HL-60/S4 treated with phorbol 12-myristate 13-acetate at 8.2 ng/mL for 4 days and 3 days (cell line): Measurements from ENCODE around the gene AHCY.

Source experiments
- in situ Hi-C: fragments of 300-500 bp; cut with MboI; formaldehyde crosslinking; loops from 2 replicates; pipeline ENCODE4 v1.15.0; 2022; ENCODE audit warnings: low sequenced_read_pairs

Gene AHCY

GRCh38 chr20:34324541-34324940 is 21.4 kb upstream of the AHCY start:
- in situ Hi-C loops = no loop called here

DNA sequence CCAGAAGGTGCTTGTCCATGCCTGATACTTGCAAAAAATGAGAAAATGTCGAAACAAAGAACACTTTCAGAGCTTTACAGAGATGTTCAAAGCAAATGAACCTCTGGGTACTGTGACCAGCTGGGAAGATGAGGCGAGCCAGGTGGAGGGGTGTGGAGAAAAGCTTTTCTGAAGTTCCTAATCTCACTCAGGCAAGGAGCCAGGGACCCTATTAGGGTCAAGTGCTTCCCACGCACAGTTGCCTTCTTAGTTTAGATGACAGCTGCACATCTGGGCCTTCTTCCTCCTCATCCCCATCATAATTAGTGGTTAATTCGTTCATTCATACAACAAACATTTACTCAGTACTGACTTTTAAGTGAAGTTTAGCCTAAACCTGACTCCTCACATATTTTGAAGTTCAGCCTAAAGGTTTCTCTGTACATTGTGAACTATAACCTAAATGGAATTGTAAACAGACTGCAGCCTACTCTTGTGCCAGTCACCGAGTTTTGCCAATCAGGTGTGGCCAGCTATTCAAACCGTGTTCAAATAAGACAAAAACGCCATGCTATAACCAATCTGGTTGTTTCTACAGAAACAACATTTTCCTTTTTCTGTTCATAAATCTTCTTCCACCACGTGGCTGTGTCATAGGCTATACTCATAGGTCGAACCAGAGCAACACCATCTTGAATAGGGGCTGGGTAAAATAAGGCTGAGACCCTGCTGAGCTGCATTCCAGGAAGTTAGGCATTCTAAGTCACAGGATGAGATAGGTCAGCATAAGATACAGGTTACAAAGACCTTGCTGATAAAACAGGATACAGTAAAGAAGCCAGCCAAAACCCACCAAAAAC is 19.3 kb upstream of the AHCY start:
- in situ Hi-C loops = no loop called here

DNA sequence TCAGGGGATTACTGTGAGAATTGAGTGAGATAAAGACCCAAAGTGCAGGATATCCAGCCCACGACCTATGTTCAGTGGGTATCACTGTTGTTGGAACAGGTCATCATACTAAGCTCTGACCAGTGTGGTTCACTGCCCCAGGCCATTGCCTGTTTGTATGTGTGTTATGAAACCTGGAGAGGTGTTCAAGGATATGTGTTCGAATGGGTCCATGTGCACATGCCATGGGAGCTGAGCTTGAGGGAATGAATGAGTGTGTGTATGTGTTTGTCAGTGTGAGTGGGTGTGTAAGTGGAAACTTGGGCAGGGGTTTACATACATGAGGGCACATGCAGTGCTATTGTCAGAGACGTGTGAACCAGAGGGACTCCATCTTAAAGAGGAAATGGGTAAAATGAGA is 17.7 kb upstream of the AHCY start:
- in situ Hi-C loops = no loop called here

DNA sequence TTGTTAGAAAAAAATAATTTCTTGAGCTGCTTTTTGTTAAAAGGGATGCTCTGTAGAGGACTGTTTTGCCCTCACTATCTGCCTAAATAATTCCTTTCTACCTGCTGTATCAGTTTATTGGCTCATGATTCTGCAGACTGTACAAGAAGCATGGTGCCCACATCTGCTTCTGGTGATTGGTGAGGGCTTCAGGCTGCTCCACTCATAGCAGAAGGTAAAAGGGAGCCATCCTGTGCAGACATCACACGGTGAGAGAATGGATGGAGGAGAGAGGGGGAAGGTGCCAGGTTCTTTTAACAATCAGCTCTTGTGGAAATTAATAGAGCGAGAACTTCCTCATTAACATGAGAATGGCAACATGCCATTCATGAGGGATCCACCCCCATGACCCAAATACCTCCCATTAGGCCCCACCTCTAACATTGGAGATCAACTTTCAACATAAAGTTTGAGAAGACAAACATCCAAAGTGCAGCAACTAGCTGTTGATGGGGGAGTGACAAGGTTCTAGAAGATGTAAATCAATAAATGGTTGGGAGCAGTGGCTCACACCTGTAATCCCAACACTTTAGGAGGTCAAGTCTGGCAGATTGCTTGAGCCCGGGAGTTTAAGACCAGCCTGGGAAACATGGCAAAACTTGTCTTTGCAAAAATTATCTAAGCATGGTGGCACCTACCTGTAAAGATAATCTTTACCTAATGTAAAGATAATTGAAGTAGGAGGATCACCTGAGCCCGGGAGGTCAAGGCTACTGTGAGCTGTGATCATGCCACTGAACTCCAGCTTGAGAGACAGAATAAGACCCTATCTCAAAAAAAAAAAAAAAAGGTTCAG is 15.7 kb upstream of the AHCY start:
- in situ Hi-C loops = no loop called here

GRCh38 chr20:34316196-34316814 is 13.2 kb upstream of the AHCY start:
- in situ Hi-C loops = no loop called here

GRCh38 chr20:34315236-34315635 is 12.1 kb upstream of the AHCY start:
- in situ Hi-C loops = no loop called here

GRCh38 chr20:34312544-34313217 is 9.5 kb upstream of the AHCY start:
- in situ Hi-C loops = no loop called here

- in situ Hi-C loops = no loop called here
Measured at GRCh38 chr20:34312024-34312460, 8.9 kb upstream of the AHCY start.

GRCh38 chr20:34311118-34312023 is 8.2 kb upstream of the AHCY start:
- in situ Hi-C loops = no loop called here

- in situ Hi-C loops = no loop called here
Measured at GRCh38 chr20:34310481-34311117, 7.4 kb upstream of the AHCY start.

GRCh38 chr20:34309691-34310090 is 6.5 kb upstream of the AHCY start:
- in situ Hi-C loops = no loop called here

DNA sequence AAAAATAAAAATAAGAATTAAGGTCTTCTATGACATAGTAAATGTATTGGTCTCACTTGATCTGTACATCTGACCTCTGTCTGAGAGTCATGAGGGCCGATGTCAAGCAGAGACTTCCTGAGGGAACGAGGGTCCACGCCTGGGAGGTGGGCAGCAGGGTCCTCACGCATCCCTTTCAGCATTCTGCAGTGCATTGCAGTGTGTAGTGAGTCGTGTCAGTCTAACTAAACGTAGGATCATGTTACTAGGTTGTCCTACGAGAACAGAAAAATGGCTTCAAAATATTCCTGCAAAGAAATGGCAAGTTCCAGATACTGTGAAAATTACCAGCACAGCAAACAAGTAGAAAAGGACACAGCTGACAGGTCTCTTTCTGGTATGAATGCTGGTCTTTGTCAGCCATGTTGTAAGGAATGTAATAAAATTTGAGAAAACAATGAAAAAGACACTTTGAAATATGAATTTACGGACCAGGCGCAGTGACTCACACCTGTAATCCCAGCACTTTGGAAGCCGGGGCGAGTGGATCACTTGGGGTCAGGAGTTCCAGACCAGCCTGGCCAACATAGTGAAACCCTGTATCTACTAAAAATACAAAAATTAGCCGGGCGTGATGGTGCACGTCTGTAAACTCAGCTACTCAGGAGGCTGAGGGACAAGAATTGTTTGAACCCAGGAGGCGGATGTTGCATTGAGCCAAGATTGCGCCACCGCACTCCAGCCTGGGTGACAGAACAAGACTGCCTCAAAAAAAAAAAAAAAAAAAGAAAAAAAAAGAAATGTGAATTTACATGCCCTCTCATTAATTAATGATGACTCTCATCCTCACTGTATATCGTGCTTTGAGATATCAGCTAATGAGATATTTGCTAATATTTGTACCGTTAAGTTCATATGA is 2.4 kb upstream of the AHCY start:
- in situ Hi-C loops = no loop called here

DNA sequence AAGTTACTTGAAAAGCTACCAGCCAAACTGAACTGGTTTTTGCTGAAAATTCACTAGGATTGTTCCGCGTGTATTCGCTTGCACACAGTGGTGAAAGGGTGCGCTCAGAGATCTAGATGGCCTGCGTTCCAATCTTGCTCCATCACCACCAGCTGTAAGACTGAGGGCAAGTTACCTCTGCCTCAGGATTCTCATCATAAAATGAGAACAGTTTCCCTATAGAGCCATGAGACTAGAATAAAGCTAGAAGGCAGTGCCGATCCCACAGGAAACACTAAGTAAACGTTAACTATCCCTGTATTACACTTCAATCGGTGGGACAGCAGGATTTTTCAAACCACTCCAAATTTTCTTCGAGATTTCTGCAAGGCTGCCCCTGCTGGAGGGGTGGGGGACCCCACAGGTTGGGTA is 838 bp downstream of the AHCY start:
- in situ Hi-C loops = no loop called here

DNA sequence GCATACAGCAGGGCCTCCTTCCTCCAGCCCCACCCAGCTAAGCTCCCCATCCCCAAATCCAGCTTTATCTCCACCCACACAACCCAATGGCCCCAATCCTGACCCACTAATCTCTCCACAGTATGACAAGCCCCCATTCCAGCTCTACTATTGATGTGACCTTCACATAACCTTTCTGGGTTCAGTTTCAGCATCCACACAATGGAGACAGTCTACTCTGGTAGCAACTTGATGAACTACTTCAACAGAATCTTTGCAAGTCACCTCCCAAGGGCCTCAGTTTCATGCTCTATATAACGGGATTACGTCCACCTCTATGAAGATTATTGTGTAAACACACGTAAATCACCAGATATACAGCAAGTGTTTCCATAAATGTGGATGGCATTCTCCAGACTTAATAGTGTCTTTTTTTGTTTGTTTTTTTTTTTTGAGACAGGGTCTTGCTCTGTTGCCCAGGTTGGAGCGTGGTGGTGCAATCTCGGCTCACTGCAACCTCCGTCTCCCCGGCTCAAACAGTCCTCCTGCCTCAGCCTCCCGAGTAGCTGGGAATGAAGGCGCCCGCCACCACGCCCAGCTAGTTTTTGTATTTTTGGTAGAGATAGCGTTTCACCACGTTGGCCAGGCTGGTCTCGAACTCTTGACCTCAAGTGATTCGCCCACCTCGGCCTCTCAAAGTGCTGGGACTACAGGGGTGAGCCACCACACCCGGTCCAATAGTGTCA is 1.4 kb downstream of the AHCY start:
- in situ Hi-C loops = no loop called here

- in situ Hi-C loops = no loop called here
Measured at GRCh38 chr20:34300809-34301586, 2.2 kb downstream of the AHCY start.

DNA sequence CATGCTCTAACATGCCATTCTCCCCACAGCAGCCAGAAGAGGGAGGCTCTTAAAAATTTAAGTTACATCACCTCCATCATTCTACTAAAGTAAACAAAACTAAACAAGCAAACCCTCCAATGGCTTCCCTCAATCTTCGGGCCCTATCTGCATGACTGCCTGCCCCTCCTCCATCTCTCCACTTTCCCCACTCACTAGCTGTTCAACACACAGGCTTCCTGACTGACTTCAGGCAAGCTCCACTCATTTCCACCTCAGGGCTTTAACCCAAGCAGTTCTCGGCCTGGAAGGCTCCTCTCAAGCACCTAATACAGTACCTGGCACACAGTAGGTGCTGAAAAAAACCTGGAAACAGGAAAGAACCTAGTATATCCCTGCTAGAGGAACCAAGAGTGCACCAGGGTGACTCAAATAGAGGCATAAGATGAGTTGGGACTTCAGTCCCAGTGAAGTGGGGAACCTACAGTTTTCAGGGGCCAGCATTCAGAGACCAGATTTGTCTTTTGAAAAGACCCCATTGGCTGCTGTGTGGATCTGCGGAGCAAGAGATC is 2.8 kb downstream of the AHCY start:
- in situ Hi-C loops = no loop called here
